Gastroesophageal sphincter (tissue), 3 donors: ENCODE data around the gene AGPAT4.

Source experiments
- CTCF ChIP-seq, 4 experiments: fragments of 200-600 bp in 2 of 4; fragments of 450-650 bp in 2 of 4; sonication (generic) in 1 of 4; IDR thresholded peaks; one replicate each; pipeline ENCODE4 v1.5.1; 2017 to 2019; ENCODE audit warnings: antibody characterized with exemption in 4 of 4, mild to moderate bottlenecking in 2 of 4, moderate library complexity in 2 of 4
- EP300 ChIP-seq: sonication (generic); formaldehyde crosslinking; IDR thresholded peaks from one replicate; pipeline ENCODE4 v1.6.1; 2017; ENCODE audit warnings: antibody characterized with exemption, mild to moderate bottlenecking
- POLR2A ChIP-seq, 2 donors: fragments of 450-650 bp; IDR thresholded peaks; one replicate each; pipeline ENCODE4 v1.6.1; 2017; ENCODE audit warnings: antibody characterized with exemption in 2 of 2, mild to moderate bottlenecking in 2 of 2, moderate library complexity in 1 of 2

GRCh38 chr6:161136655-161137054, 137.2 kb downstream of the AGPAT4 start:
- TF ChIP-seq EP300 = no peak
- no peak for TF ChIP-seq CTCF (IDR thresholded peaks at IDR 0.05)
- TF ChIP-seq POLR2A (IDR thresholded peaks at IDR 0.05) = no peak
